T follicular helper cell (primary cell): ENCODE results near the gene SMIM41.

ENCODE experiments used
- DNase-seq: peaks from one replicate; pipeline ENCODE4 v3.0.0-alpha.2; 2020; ENCODE audit warnings: low read depth
- total RNA-seq, 2 experiments: gene quantifications; one replicate each; lab custom pipeline; 2026; lab: John Stamatoyannopoulos, UW

Gene SMIM41
- total RNA-seq: 0 to 0.09 reads per million in 2 experiments

DNA sequence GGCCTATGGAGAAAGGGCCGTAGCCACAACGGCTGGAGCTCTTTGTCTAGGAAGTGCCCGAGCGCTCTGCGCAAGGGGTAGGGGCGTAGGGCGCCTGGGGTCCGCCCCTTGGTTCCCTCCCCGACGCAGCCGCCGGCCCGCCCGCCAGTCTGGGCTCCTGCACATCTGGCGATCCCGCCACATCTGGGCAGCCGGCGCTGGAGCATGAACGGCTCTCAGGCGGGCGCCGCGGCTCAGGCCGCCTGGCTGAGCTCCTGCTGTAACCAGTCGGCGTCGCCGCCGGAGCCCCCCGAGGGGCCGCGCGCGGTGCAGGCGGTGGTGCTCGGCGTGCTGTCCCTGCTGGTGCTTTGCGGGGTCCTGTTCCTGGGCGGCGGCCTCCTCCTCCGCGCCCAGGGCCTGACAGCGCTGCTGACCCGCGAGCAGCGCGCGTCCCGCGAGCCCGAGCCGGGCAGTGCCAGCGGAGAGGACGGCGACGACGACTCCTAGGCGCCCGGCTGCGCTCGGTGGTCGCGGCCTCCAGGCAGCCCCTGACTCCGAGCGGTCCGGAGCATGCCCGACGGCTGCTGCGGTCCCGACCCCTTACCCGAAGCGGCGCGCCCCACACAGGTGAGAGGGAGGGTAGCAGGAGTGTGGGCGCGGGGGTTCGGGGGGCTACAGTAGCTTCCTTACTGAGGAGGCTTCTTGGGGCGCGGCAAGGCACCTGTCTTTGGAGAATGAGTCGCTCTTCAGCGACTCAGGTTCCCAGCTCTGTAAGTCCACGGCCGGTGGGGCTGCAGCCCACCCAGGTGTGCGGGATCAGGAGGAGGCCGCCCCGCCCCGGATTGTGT lies at the start of gene SMIM41:
TSS of gene SMIM41 (plus strand) at position 129 of the 827 bp plus-strand sequence. CDS start at position 205, 76 bp downstream.
- no peak for DNase-seq

- no peak for DNase-seq
Measured at GRCh38 chr12:52032446-52032803, 47.1 kb upstream of the SMIM41 start.

GRCh38 chr12:52032804-52033445 lies 46.6 kb upstream of the SMIM41 start:
- DNase-seq: peak; percentile 87

- DNase-seq: no peak
Measured at GRCh38 chr12:52033446-52034140, 45.9 kb upstream of the SMIM41 start.

GRCh38 chr12:52035190-52035589 lies 44.3 kb upstream of the SMIM41 start:
- no peak for DNase-seq

GRCh38 chr12:52035926-52036325 lies 43.6 kb upstream of the SMIM41 start:
- no peak for DNase-seq

DNA sequence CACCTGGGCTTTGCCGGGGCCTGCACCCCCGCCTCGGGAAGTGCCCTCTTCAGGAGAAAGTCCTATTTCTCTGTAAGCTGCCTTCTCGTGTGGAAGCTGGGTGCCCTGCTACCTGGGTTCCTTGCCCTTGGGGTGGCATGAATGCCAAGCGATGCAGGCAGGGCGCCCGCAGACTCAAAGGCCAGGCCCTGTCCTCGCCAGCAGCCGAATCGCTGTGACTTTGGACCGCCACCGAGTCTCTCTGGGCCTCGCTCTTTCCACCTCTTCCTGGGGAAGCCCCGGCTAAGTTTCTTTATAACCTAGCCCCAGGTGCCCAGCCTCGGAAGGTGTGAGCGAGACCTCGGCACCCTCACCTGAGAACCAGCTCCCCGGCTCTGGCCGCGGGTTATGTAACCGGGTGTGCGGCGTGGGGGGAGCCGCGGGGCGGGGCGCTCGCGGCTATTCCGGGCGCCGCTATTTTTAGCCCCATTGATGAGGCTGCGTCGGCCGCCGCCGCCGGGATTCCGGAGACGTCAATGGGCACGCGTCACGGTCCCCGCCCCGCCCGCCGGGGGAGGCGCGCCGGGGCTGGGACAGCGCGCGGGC lies 42.8 kb upstream of the SMIM41 start:
- DNase-seq: peak; percentile 85

- DNase-seq: no peak
Measured at GRCh38 chr12:52037248-52037861, 42.1 kb upstream of the SMIM41 start.

- DNase-seq: no peak
Measured at GRCh38 chr12:52038447-52038846, 41.1 kb upstream of the SMIM41 start.

GRCh38 chr12:52041035-52041434 lies 38.5 kb upstream of the SMIM41 start:
- no peak for DNase-seq

GRCh38 chr12:52041695-52042123 lies 37.8 kb upstream of the SMIM41 start:
- no peak for DNase-seq

DNA sequence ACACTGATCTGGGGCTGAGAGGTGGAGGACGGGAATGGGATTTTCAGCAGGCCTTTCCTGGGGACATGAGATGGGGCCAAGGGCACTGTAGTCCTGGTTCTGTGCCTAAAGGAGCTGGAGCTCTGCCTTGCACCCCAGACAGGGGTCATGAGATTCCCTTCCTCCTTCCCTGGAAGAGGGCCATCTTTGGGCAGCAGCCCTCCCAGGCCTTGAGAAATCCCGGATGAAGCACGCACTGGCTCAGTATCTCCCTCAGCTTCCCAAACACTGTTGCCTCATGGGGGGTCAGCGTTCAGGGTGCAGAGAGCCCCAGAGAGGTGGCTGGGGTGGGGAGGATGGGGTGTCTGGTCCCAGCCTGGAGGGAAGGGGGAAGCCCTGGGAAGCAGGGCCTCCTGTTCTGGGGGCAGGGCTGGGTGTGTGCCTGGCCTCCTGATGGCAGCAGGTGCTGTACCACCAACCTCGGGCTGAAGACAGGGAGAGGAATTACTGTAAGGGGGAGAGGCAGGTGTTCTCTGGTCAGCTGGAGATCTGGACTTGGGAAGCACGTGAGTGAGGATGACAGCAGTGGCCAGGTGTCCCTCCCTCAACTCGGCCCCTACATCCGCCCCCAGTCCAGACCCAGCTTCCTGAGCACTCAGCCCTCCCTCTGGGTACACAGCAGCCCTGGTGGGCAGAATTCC lies 36.7 kb upstream of the SMIM41 start:
- no peak for DNase-seq

GRCh38 chr12:52043386-52044212 lies 35.9 kb upstream of the SMIM41 start:
- DNase-seq: no peak

GRCh38 chr12:52044292-52044983 lies 35.1 kb upstream of the SMIM41 start:
- DNase-seq: no peak

DNA sequence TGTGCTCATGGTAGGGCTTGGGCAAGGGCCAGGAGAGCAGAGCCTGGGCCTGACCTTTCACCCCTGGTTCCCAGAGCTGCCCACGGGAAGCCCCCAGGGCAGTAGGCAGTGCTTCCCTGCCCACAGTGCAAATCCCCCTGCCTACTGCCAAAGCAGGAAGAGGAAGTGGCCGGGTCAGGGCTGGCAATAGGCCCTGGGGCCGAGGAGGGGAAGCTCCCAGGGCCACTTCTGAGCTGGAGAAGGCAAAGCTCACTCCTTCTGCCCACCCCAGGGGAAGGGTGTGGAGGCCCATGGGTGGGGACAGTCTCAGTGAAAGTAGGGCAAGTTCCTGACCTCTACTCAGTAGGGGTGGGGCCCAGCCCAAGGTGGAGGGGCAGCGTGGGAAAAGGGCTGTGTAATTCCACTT lies 33.7 kb upstream of the SMIM41 start:
- DNase-seq: no peak

- DNase-seq: no peak
Measured at GRCh38 chr12:52046859-52047258, 32.6 kb upstream of the SMIM41 start.

DNA sequence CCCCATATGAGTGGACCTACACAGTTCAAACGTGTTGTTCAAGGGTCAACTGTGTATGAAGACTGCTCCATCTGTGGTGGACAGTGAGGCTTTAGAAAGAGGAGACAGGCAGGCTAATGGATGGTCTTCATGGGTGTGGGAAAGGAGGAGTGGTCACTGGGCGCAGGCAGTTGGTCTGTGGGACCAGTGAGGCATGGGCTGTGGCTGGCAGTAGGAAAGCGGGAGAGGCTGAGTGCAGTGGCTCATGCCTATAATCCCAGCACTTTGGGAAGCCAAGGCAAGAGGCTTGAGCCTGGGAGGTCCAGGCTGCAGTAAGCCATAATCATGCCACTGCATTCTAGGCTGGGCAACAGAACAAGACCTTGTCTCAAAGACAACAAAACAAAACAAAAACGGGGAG lies 30.2 kb upstream of the SMIM41 start:
- DNase-seq: no peak

DNA sequence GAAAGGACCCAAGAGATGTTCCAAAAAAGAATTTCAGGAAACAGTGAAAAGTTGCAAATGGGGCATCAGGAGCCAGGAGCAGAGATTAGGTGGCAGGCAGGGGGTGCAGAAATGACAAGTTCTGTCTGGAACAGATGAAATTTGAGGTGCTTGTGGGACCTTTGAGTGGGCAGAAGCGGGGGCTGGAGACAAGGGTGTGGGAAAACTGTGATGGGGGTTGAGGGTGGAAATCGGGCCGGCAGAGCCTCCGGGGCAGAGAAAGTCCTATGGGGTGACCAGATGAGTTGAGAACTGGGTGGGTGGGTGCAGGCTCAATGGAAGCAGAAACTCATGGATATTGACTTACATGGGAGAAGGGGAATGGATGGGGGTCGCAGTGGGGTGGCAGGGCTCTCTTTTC lies 29.8 kb upstream of the SMIM41 start:
- no peak for DNase-seq

GRCh38 chr12:52050116-52050757 lies 29.3 kb upstream of the SMIM41 start:
- DNase-seq: peak; percentile 15
